Astrocyte of the spinal cord (primary cell): ENCODE measurements around the gene GRAMD4.

ENCODE experiments used
- DNase-seq: peaks from one replicate; pipeline ENCODE4 v3.0.0; 2011; ENCODE audit warnings: low read depth, low spot score
- H3K4me3 ChIP-seq: 2 replicates; pipeline ENCODE4 v1.5.1; 2011; ENCODE audit warnings: low read depth, mild to moderate bottlenecking, low read length, moderate library complexity
- in situ Hi-C: cut with HindIII; loops from 2 replicates; pipeline ENCODE4 v1.10.0; 2017; ENCODE audit warnings: low sequenced_read_pairs
- TF ChIP-seq, protein P1 (sequence below): IDR thresholded peaks from 2 replicates; pipeline ENCODE4 v1.5.1; 2012; ENCODE audit warnings: low read depth, mild to moderate bottlenecking, low read length, inconsistent platforms

The GRAMD4 gene

GRCh38 chr22:46672731-46673130, 52.5 kb downstream of the GRAMD4 start:
- no peak overlapping the region for H3K4me3 ChIP-seq
- TF ChIP-seq, protein P1, sequence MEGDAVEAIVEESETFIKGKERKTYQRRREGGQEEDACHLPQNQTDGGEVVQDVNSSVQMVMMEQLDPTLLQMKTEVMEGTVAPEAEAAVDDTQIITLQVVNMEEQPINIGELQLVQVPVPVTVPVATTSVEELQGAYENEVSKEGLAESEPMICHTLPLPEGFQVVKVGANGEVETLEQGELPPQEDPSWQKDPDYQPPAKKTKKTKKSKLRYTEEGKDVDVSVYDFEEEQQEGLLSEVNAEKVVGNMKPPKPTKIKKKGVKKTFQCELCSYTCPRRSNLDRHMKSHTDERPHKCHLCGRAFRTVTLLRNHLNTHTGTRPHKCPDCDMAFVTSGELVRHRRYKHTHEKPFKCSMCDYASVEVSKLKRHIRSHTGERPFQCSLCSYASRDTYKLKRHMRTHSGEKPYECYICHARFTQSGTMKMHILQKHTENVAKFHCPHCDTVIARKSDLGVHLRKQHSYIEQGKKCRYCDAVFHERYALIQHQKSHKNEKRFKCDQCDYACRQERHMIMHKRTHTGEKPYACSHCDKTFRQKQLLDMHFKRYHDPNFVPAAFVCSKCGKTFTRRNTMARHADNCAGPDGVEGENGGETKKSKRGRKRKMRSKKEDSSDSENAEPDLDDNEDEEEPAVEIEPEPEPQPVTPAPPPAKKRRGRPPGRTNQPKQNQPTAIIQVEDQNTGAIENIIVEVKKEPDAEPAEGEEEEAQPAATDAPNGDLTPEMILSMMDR: no peak
- DNase-seq: no peak
- in situ Hi-C loops: no loop called here

GRCh38 chr22:46673205-46673604, 53.0 kb downstream of the GRAMD4 start:
- TF ChIP-seq, protein P1: no peak
- in situ Hi-C loops: no loop called here
- DNase-seq: no peak
- no peak overlapping the region for H3K4me3 ChIP-seq

- H3K4me3 ChIP-seq: no peak overlapping the region
- no peak for DNase-seq
- TF ChIP-seq, protein P1: no peak
- in situ Hi-C loops: no loop called here
These were observed 53.6 kb downstream of the GRAMD4 start for GRCh38 chr22:46673662-46674236.

DNA sequence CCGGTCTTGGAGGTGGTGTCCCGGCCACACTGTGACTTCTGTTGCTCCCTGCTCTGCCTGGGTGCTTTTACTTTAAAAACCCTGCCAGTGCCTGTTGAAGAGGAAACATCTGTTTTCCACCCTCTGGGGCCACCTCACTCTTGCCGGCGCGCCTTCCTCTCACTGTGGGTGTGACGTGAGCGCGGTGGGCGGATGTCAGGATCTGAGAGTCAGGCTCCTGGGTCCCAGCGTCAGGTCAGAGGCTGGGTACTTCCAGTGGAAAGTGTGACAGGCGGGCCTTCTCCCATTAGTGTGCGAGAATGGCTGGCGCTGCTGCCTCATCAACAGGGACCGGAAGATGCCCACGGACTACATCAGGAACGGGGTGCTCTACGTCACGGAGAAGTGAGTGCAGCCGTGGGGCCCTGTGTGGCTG, 54.2 kb downstream of the GRAMD4 start:
- H3K4me3 ChIP-seq: no peak overlapping the region
- TF ChIP-seq, protein P1: no peak
- in situ Hi-C loops: no loop called here
- DNase-seq: no peak

DNA sequence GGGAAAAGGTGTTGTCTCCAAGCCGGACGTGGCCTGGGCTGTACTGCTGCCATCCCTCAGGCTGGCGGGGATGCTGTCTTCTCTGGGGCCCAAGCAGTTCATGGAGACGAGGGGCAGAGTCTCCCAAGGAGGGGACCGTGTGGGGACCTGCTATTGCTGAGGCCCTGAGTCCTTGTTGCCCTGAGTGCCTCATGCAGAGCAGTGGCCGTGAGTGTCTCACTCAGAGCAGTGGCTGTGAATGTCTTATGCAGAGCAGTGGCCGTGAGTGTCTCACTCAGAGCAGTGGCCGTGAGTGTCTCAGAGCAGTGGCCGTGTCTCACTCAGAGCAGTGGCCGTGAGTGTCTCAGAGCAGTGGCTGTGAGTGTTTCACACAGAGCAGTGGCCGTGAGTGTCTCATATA, 54.7 kb downstream of the GRAMD4 start:
- TF ChIP-seq, protein P1: no peak
- in situ Hi-C loops: no loop called here
- DNase-seq: no peak
- no peak overlapping the region for H3K4me3 ChIP-seq

GRCh38 chr22:46675479-46675878, 55.3 kb downstream of the GRAMD4 start:
- no peak overlapping the region for H3K4me3 ChIP-seq
- TF ChIP-seq, protein P1: no peak
- no peak for DNase-seq
- in situ Hi-C loops: no loop called here

GRCh38 chr22:46675938-46676337, 55.8 kb downstream of the GRAMD4 start:
- no peak for DNase-seq
- TF ChIP-seq, protein P1: no peak
- no peak overlapping the region for H3K4me3 ChIP-seq
- in situ Hi-C loops: no loop called here
